GM23338 (cell line): ENCODE data around the gene COL6A1. TPM values are rescaled to one million over a fixed set of nuclear protein-coding genes. Genes with fewer than 3 reads are reported as not detected.

Experiments used
- ATAC-seq: fragments of 200-7000 bp; cut with Tn5 transposase; 3 replicates; pipeline ENCODE4 v1.9.1; 2020
- DNase-seq: peaks from one replicate; pipeline ENCODE4 v3.0.0-alpha.2; 2015; ENCODE audit warnings: low spot score
- H2AFZ ChIP-seq: fragments of 200-600 bp; sonication (generic); 2 replicates; pipeline ENCODE4 v1.8.0; 2016; ENCODE audit warnings: antibody characterized with exemption, mild to moderate bottlenecking, moderate library complexity
- H3F3A ChIP-seq: fragments of 200-600 bp; sonication (generic); replicated peaks from 2 replicates; pipeline ENCODE4 v1.8.0; 2017; ENCODE audit warnings: antibody characterized with exemption, mixed run types, low read depth
- H3K27ac ChIP-seq: fragments of 200-600 bp; sonication (generic); 2 replicates; pipeline ENCODE4 v1.6.1; 2016; ENCODE audit warnings: low read depth
- H3K27me3 ChIP-seq: fragments of 200-600 bp; sonication (generic); 2 replicates; pipeline ENCODE4 v1.8.0; 2016; ENCODE audit warnings: mild to moderate bottlenecking, mixed run types, moderate library complexity; ENCODE audit not compliant: insufficient read depth
- H3K36me3 ChIP-seq: fragments of 200-600 bp; sonication (generic); 2 replicates; pipeline ENCODE4 v1.8.0; 2016; ENCODE audit warnings: mild to moderate bottlenecking; ENCODE audit not compliant: insufficient read depth
- H3K4me1 ChIP-seq: fragments of 200-600 bp; sonication (generic); 2 replicates; pipeline ENCODE4 v1.8.0; 2016; ENCODE audit warnings: mild to moderate bottlenecking, moderate library complexity; ENCODE audit not compliant: insufficient read depth
- H3K4me2 ChIP-seq: fragments of 200-600 bp; sonication (generic); 2 replicates; pipeline ENCODE4 v1.7.1; 2017; ENCODE audit warnings: mixed run types
- H3K4me3 ChIP-seq: fragments of 200-600 bp; sonication (generic); 2 replicates; pipeline ENCODE4 v1.6.1; 2016; ENCODE audit warnings: mixed run types
- H3K79me2 ChIP-seq: fragments of 200-600 bp; sonication (generic); replicated peaks from 2 replicates; pipeline ENCODE4 v1.8.0; 2017; ENCODE audit warnings: mild to moderate bottlenecking; ENCODE audit not compliant: insufficient read depth
- H3K9me2 ChIP-seq: fragments of 200-600 bp; sonication (generic); 2 replicates; pipeline ENCODE4 v1.8.0; 2017; ENCODE audit not compliant: insufficient read depth
- H4K20me1 ChIP-seq: fragments of 200-600 bp; sonication (generic); replicated peaks from 2 replicates; pipeline ENCODE4 v1.8.0; 2017; ENCODE audit warnings: mild to moderate bottlenecking; ENCODE audit not compliant: insufficient read depth
- H3K27ac Mint-ChIP-seq: 2 replicates; pipeline ENCODE4 v1.8.0; 2020; ENCODE audit warnings: inconsistent platforms, mild to moderate bottlenecking, moderate library complexity, mixed read lengths
- H3K27me3 Mint-ChIP-seq: 3 replicates; pipeline ENCODE4 v1.8.0; 2022; ENCODE audit warnings: low read depth, mild to moderate bottlenecking, moderate library complexity, mixed read lengths, inconsistent platforms; ENCODE audit not compliant: insufficient read depth, poor library complexity
- H3K36me3 Mint-ChIP-seq: 3 replicates; pipeline ENCODE4 v1.8.0; 2021; ENCODE audit warnings: low read depth, mild to moderate bottlenecking, inconsistent platforms, moderate library complexity, mixed read lengths
- H3K4me1 Mint-ChIP-seq: 3 replicates; pipeline ENCODE4 v1.8.0; 2020; ENCODE audit warnings: mild to moderate bottlenecking, inconsistent platforms, mixed read lengths
- H3K4me3 Mint-ChIP-seq: 3 replicates; pipeline ENCODE4 v1.8.0; 2021; ENCODE audit warnings: moderate library complexity, mild to moderate bottlenecking, inconsistent platforms, mixed read lengths
- H3K9me3 Mint-ChIP-seq: 3 replicates; pipeline ENCODE4 v1.8.0; 2020; ENCODE audit warnings: moderate library complexity, mild to moderate bottlenecking, inconsistent platforms, mixed read lengths
- CREB1 ChIP-seq: fragments of 250-450 bp; sonication (Bioruptor Pico); IDR thresholded peaks from 2 replicates; pipeline ENCODE4 v1.5.0; 2020; ENCODE audit warnings: low read depth, mild to moderate bottlenecking, moderate library complexity
- EZH2 ChIP-seq: fragments of 200-600 bp; sonication (generic); IDR thresholded peaks from one replicate; pipeline ENCODE4 v1.8.0; 2017; ENCODE audit warnings: antibody characterized with exemption, mild to moderate bottlenecking, low read depth; ENCODE audit not compliant: unreplicated experiment
- EZH2phosphoT487 ChIP-seq: fragments of 200-600 bp; sonication (generic); IDR thresholded peaks from one replicate; pipeline ENCODE4 v1.8.1; 2018; ENCODE audit warnings: antibody characterized with exemption; ENCODE audit not compliant: unreplicated experiment
- JUNB ChIP-seq: IDR thresholded peaks from one replicate; pipeline ENCODE4 v1.6.1; 2016; ENCODE audit warnings: antibody characterized with exemption; ENCODE audit not compliant: unreplicated experiment
- NANOG ChIP-seq: IDR thresholded peaks from 2 replicates; pipeline ENCODE4 v1.6.1; 2016; ENCODE audit warnings: antibody characterized with exemption, borderline replicate concordance
- POLR2AphosphoS5 ChIP-seq: IDR thresholded peaks from 2 replicates; pipeline ENCODE4 v1.6.1; 2016; ENCODE audit warnings: antibody characterized with exemption, low read depth
- STAT1 ChIP-seq: IDR thresholded peaks from one replicate; pipeline ENCODE4 v1.6.1; 2016; ENCODE audit warnings: antibody characterized with exemption; ENCODE audit not compliant: unreplicated experiment
- ZNF114 ChIP-seq: fragments of 250-450 bp; sonication (Bioruptor Pico); IDR thresholded peaks from 2 replicates; pipeline ENCODE4 v1.5.0; 2020; ENCODE audit warnings: mild to moderate bottlenecking, moderate library complexity
- ZNF462 ChIP-seq: fragments of 250-450 bp; sonication (Bioruptor Pico); IDR thresholded peaks from 2 replicates; pipeline ENCODE4 v1.5.0; 2020; ENCODE audit warnings: mild to moderate bottlenecking, moderate library complexity
- polyA plus RNA-seq: library from polyadenylated mRNA; unstranded; fragments of >200 nt; fragmentation: Nextera tagmentation; extraction: Ambion mirVana; gene quantifications from 2 replicates; pipeline ENCODE4 v1.2.1, GENCODE V29; 2016
- total RNA-seq: library from RNA; depleted of rRNA; stranded (reverse); fragments of >200 nt; shearing (Covaris generic); gene quantifications from 2 replicates; pipeline ENCODE4 v1.2.3, GENCODE V29; 2014
- TF ChIP-seq, protein P1 (sequence below): IDR thresholded peaks from 2 replicates; pipeline ENCODE4 v1.6.1; 2016; ENCODE audit warnings: antibody characterized with exemption
- TF ChIP-seq, protein P2 (sequence below), 2 experiments: fragments of 200-600 bp in 1 of 2; sonication (generic) in 1 of 2; conservative IDR thresholded peaks; 2 replicates each; pipeline versions ENCODE4 v1.5.1 to v1.6.1; 2016 to 2017; ENCODE audit warnings: antibody characterized with exemption in 2 of 2, low read depth in 2 of 2, mild to moderate bottlenecking in 2 of 2, moderate library complexity in 1 of 2

Gene COL6A1
- total and polyA plus RNA-seq, 2 experiments from 2014 or later, result 76.0 to 180 TPM

GRCh38 chr21:46022551-46023525, 41.3 kb downstream of the COL6A1 start (continued):
- TF ChIP-seq, protein P1, sequence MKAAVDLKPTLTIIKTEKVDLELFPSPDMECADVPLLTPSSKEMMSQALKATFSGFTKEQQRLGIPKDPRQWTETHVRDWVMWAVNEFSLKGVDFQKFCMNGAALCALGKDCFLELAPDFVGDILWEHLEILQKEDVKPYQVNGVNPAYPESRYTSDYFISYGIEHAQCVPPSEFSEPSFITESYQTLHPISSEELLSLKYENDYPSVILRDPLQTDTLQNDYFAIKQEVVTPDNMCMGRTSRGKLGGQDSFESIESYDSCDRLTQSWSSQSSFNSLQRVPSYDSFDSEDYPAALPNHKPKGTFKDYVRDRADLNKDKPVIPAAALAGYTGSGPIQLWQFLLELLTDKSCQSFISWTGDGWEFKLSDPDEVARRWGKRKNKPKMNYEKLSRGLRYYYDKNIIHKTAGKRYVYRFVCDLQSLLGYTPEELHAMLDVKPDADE, result no peak
- TF ChIP-seq EZH2 (no peak), EZH2phosphoT487 (no peak), JUNB (no peak)

DNA sequence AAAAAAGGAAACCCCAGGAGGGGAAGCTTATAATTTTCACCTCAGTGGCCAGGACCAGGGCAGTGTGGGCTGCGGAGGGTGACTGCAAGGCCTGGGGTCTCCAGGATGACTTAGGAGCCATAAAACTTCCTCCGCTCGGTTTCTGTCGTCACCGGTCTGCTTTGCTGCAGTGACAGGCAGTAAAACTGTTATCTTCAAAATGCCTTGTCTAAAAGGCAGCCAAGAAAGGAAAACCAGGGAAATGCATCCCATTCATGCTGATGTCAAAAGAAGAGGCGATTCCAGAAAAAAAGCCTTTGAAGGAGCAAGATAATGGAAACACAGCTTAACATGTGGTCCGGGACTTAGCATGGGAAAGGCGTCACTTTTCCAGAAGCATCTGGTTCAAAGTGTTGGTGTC, 42.0 kb downstream of the COL6A1 start:
- H3K4me2 ChIP-seq, result no peak overlapping the region
- no peaks in the 10 kb centered on the region for H3K27me3 ChIP-seq
- Mint-ChIP-seq H3K9me3 (no peaks in the 10 kb centered on the region), H3K4me3 (no peak overlapping the region), H3K27ac (no peak overlapping the region), H3K4me1 (peaks cover 12% of the 10 kb centered on the region), H3K27me3 (peaks cover 3% of the 10 kb centered on the region), H3K36me3 (no peaks in the 10 kb centered on the region)
- no peaks in the 10 kb centered on the region for H3F3A ChIP-seq
- no peaks in the 10 kb centered on the region for H4K20me1 ChIP-seq
- H3K9me2 ChIP-seq, result no peaks in the 10 kb centered on the region
- no peak overlapping the region for H3K4me3 ChIP-seq
- no peaks in the 10 kb centered on the region for H3K4me1 ChIP-seq
- H2AFZ ChIP-seq, result no peak overlapping the region; the same call in 1 of the 2 replicates
- H3K79me2 ChIP-seq, result no peaks in the 10 kb centered on the region
- H3K36me3 ChIP-seq, result no peaks in the 10 kb centered on the region
- H3K27ac ChIP-seq, result no peak overlapping the region
- DNase-seq (no peak), ATAC-seq (no peak)
- TF ChIP-seq EZH2phosphoT487, result no peak
- TF ChIP-seq, protein P2, sequence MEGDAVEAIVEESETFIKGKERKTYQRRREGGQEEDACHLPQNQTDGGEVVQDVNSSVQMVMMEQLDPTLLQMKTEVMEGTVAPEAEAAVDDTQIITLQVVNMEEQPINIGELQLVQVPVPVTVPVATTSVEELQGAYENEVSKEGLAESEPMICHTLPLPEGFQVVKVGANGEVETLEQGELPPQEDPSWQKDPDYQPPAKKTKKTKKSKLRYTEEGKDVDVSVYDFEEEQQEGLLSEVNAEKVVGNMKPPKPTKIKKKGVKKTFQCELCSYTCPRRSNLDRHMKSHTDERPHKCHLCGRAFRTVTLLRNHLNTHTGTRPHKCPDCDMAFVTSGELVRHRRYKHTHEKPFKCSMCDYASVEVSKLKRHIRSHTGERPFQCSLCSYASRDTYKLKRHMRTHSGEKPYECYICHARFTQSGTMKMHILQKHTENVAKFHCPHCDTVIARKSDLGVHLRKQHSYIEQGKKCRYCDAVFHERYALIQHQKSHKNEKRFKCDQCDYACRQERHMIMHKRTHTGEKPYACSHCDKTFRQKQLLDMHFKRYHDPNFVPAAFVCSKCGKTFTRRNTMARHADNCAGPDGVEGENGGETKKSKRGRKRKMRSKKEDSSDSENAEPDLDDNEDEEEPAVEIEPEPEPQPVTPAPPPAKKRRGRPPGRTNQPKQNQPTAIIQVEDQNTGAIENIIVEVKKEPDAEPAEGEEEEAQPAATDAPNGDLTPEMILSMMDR (conservative IDR thresholded peaks at IDR 0.05; ENCODE audit: low read depth in 2 of 2), result no peak
- TF ChIP-seq, protein P1, result no peak
- no peak for TF ChIP-seq ZNF462 (CRISPR knock-in tag)
- no peak for TF ChIP-seq JUNB
- TF ChIP-seq CREB1 (CRISPR knock-in tag), result no peak
- no peak for TF ChIP-seq NANOG
- no peak for TF ChIP-seq ZNF114 (CRISPR knock-in tag)
- no peak for TF ChIP-seq STAT1
- no peak for TF ChIP-seq POLR2AphosphoS5
